Activated CD8-positive, alpha-beta T cell treated with anti-CD3 and anti-CD28 coated beads for 36 hours (primary cell): ENCODE data around the gene KDM7A. TPM values are rescaled to one million over a fixed set of nuclear protein-coding genes. Genes with fewer than 3 reads are reported as not detected.
A peak's percentile ranks its signal among the peaks of the same experiment; 100 is the strongest.

Source experiments
- ATAC-seq: fragments of 200-7000 bp; cut with Tn5 transposase; one replicate; pipeline ENCODE4 v1.10.0; 2021; ENCODE audit warnings: mild to moderate bottlenecking, moderate library complexity
- CTCF ChIA-PET: fragments of 350-600 bp; sonication (Branson Sonifier 250); formaldehyde crosslinking; loops from one replicate; lab custom pipeline; 2021; ENCODE audit warnings: antibody characterized with exemption; lab: Charles Lee
- POLR2A ChIA-PET: fragments of 350-600 bp; sonication (Branson Sonifier 250); formaldehyde crosslinking; loops from one replicate; lab custom pipeline; 2021; ENCODE audit warnings: antibody characterized with exemption; lab: Charles Lee
- DNase-seq: peaks from one replicate; pipeline ENCODE4 v3.0.0-alpha.2; 2020
- H3K27ac Mint-ChIP-seq: one replicate; pipeline ENCODE4 v1.8.0; 2021; ENCODE audit warnings: mild to moderate bottlenecking, mixed read lengths
- H3K27me3 Mint-ChIP-seq: one replicate; pipeline ENCODE4 v1.8.0; 2021; ENCODE audit warnings: mixed read lengths
- H3K36me3 Mint-ChIP-seq: one replicate; pipeline ENCODE4 v1.8.0; 2021; ENCODE audit warnings: low read depth, mixed read lengths
- H3K4me1 Mint-ChIP-seq: one replicate; pipeline ENCODE4 v1.8.0; 2021; ENCODE audit warnings: low read depth, mixed read lengths
- H3K4me3 Mint-ChIP-seq: one replicate; pipeline ENCODE4 v1.8.0; 2021; ENCODE audit warnings: mild to moderate bottlenecking, moderate library complexity, mixed read lengths
- H3K9me3 Mint-ChIP-seq: one replicate; pipeline ENCODE4 v1.8.0; 2021; ENCODE audit warnings: mixed read lengths
- intact Hi-C: fragments of 100-400 bp; cut with micrococcal nuclease; formaldehyde crosslinking; loops from one replicate; pipeline ENCODE4 v1.10.0; 2022
- total RNA-seq, 2 experiments: library from RNA; stranded (reverse); gene quantifications; one replicate each; pipeline ENCODE4 v1.2.3, GENCODE V29; 2021
- TF ChIP-seq, protein P1 (sequence below): fragments of 200-600 bp; IDR thresholded peaks from one replicate; pipeline ENCODE4 v1.8.0; 2022; ENCODE audit warnings: antibody characterized with exemption, mild to moderate bottlenecking

Gene KDM7A
- total RNA-seq, 2 experiments from 2014 or later = 21.1 to 22.9 TPM

DNA sequence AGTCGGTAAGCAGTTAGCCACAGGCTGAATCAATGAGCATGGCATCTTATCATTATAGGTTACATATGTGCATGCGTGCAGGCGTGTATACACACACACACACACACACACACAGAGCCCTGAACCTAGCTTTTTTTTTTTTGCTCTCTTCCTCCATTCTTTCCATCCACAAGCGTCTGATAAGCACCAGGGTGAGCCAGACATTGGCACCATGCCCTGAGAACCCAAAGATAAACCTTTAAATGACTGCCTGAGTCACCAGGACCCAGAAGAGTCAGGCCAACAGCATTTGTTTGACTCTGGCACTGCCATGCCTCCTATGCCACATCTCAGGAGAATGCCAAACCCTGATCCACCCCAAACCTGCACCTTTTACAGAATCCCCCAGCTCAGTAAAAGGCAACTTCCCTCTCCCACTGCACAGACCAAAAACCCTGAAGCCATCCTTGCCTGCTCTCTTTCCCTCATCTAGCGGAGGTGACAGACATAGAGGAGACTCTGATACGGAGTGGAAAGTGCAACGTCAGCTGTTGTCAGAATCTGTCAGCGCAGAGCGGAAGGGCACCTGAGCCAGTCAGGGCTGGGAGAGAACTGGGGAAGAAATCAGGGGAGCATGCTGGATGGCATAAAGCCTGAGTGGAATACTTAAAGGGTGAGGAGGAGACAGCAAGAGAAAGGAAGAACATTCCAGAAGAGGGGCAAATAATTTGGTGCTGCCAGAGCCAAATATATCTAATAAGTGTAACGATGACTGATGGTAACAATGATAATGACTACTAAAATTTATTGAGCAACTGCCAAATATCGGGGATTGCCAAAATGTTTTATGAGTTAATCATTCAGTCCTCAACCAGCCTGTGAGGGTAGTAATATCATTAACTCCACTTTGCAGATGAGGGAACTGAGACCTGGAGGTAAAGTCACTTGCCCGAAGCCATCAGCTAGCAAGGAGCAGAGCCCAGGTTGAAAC, 117.2 kb downstream of the KDM7A start:
- intact Hi-C loops = loop anchor here (5.0 kb wide), 1 partner anchor 118 kb away; the partner anchor contains the start of gene KDM7A
- Mint-ChIP-seq H3K9me3 (no peaks in the 10 kb centered on the region), H3K4me1 (peaks cover 48% of the 10 kb centered on the region), H3K36me3 (peaks cover 22% of the 10 kb centered on the region), H3K27me3 (no peaks in the 10 kb centered on the region), H3K4me3 (no peak overlapping the region), H3K27ac (peak overlapping the region; percentile 9)
- TF ChIP-seq, protein P1, sequence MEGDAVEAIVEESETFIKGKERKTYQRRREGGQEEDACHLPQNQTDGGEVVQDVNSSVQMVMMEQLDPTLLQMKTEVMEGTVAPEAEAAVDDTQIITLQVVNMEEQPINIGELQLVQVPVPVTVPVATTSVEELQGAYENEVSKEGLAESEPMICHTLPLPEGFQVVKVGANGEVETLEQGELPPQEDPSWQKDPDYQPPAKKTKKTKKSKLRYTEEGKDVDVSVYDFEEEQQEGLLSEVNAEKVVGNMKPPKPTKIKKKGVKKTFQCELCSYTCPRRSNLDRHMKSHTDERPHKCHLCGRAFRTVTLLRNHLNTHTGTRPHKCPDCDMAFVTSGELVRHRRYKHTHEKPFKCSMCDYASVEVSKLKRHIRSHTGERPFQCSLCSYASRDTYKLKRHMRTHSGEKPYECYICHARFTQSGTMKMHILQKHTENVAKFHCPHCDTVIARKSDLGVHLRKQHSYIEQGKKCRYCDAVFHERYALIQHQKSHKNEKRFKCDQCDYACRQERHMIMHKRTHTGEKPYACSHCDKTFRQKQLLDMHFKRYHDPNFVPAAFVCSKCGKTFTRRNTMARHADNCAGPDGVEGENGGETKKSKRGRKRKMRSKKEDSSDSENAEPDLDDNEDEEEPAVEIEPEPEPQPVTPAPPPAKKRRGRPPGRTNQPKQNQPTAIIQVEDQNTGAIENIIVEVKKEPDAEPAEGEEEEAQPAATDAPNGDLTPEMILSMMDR = no peak
- DNase-seq (peak; percentile 57), ATAC-seq (peak; percentile 7)
- POLR2A ChIA-PET = no interaction called here
- CTCF ChIA-PET = no interaction called here

DNA sequence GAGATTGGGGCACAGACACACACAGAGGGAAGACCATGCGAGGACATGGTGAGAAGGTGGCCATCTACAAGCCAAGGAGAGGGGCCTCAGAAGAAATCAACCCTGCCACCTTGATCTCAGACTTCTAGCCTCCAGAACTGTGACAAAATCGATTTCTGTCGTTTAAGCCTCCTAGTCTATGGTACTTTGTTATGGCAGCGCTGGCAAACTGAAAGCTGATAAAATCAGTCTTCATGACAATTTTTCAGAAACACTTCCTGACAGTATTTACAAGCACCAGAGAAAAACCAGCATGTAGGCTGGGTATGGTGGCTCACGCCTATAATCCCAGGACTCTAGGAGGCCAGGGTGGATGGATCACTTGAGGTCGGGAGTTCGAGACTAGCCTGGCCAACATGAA, 118.3 kb downstream of the KDM7A start:
- Mint-ChIP-seq H3K9me3 (no peaks in the 10 kb centered on the region), H3K4me1 (peaks cover 56% of the 10 kb centered on the region), H3K36me3 (peaks cover 26% of the 10 kb centered on the region), H3K27me3 (no peaks in the 10 kb centered on the region), H3K4me3 (no peak overlapping the region), H3K27ac (no peak overlapping the region)
- ChIA-PET POLR2A (no interaction called here), CTCF (no interaction called here)
- no peak for DNase-seq
- intact Hi-C loops = no loop called here
- no peak for ATAC-seq
- TF ChIP-seq, protein P1 = no peak

DNA sequence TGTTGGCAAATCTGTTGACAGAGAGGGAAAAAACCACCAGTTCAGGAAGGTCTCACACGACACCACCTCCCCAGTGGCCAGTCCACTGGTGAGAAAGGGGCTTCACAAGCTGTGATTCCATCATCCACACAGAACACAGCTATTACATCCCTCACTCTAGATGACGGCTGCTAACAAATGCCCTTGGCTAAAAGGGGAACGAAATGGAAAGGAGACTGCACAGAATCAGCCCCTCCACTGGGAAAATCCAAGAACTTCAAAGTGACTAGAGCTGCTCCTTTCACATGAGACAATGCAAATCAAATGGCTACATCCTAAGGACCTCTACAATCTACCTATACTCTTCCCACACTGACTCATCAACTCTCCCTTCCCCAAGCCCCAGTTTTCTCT, 119.6 kb downstream of the KDM7A start:
- intact Hi-C loops = no loop called here
- peaks cover 58% of the 10 kb centered on the region for H3K4me1 Mint-ChIP-seq
- H3K9me3 Mint-ChIP-seq = no peaks in the 10 kb centered on the region
- H3K4me3 Mint-ChIP-seq = no peak overlapping the region
- TF ChIP-seq, protein P1 = no peak
- ChIA-PET POLR2A (interaction anchor here (1.2 kb wide), 1 partner anchor 14 kb away, joined by 4 read pairs; no protein-coding TSS in a partner anchor), CTCF (interaction anchor here (0.9 to 1.1 kb wide), 2 partner anchors 438 to 623 kb away, joined by 3 to 4 read pairs; no protein-coding TSS in a partner anchor)
- H3K36me3 Mint-ChIP-seq = peaks cover 29% of the 10 kb centered on the region
- ATAC-seq = no peak
- no peak overlapping the region for H3K27ac Mint-ChIP-seq
- no peaks in the 10 kb centered on the region for H3K27me3 Mint-ChIP-seq
- no peak for DNase-seq

DNA sequence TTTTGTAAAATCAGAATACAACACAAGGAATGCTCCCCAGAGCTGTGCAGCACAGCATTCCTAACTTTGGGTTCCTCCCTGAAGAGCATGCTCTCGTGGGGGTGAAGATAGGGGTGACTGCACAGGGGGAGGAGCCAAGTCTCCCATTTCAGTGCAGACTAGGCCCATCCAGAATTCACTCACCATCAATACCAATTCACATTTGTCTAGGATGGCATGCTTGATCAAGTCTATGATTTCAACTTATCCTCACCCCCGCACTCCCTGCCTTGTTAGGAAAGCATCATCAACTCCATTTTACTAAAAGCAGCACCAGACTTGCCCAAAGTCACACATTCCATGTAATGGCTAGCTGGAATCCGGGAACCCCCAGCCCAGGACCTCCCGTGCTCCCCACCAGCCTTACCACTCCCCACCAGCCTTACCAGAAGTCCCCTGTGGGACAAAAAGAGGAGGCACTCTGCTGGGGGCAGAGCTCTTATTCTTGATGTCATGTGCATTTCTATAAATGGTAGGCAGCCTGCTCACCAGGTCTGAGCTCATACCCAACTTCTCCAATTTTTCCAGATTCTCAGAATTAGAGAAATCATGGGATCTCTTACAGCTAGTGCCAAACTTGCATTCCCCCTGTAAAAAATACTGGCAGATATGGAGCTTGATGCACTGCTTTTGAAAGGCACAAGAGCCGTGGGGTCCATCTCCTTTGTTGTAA, 120.2 kb downstream of the KDM7A start:
- POLR2A ChIA-PET = interaction anchor here (1.2 kb wide), 1 partner anchor 14 kb away, joined by 4 read pairs; no protein-coding TSS in a partner anchor
- peaks cover 56% of the 10 kb centered on the region for H3K4me1 Mint-ChIP-seq
- DNase-seq (no peak), ATAC-seq (no peak)
- intact Hi-C loops = no loop called here
- TF ChIP-seq, protein P1 = no peak
- no peak overlapping the region for H3K4me3 Mint-ChIP-seq
- no peaks in the 10 kb centered on the region for H3K9me3 Mint-ChIP-seq
- no peaks in the 10 kb centered on the region for H3K27me3 Mint-ChIP-seq
- CTCF ChIA-PET = interaction anchor here (0.9 to 1.1 kb wide), 2 partner anchors 438 to 622 kb away, joined by 3 to 4 read pairs; no protein-coding TSS in a partner anchor
- H3K27ac Mint-ChIP-seq = no peak overlapping the region
- H3K36me3 Mint-ChIP-seq = peaks cover 29% of the 10 kb centered on the region
